Loucy (cell line): ENCODE data around the gene FKBP1A.

Experiments used
- H2AFZ ChIP-seq: fragments of 200-600 bp; sonication (generic); 2 replicates; pipeline ENCODE4 v1.6.0; 2016; ENCODE audit warnings: antibody characterized with exemption, mild to moderate bottlenecking, low read length, moderate library complexity
- H3F3A ChIP-seq: fragments of 200-600 bp; 2 replicates; pipeline ENCODE4 v1.6.0; 2016; ENCODE audit warnings: antibody characterized with exemption, low read depth, mild to moderate bottlenecking
- H3K27me3 ChIP-seq: fragments of 200-600 bp; sonication (generic); 2 replicates; pipeline ENCODE4 v1.6.1; 2014; ENCODE audit warnings: low read length, mild to moderate bottlenecking; ENCODE audit not compliant: insufficient read depth, poor library complexity, severe bottlenecking
- H3K36me3 ChIP-seq: fragments of 200-600 bp; sonication (generic); 2 replicates; pipeline ENCODE4 v1.6.1; 2016; ENCODE audit warnings: low read length; ENCODE audit not compliant: insufficient read depth
- H3K4me1 ChIP-seq: fragments of 200-600 bp; sonication (generic); 2 replicates; pipeline ENCODE4 v1.5.1; 2014; ENCODE audit warnings: low read length, mild to moderate bottlenecking; ENCODE audit not compliant: insufficient read depth, poor library complexity, severe bottlenecking
- H3K4me2 ChIP-seq: fragments of 200-600 bp; sonication (generic); 2 replicates; pipeline ENCODE4 v1.6.0; 2014; ENCODE audit warnings: antibody characterized with exemption, low read length, low read depth, mild to moderate bottlenecking; ENCODE audit not compliant: poor library complexity, severe bottlenecking
- H3K4me3 ChIP-seq: fragments of 200-600 bp; sonication (generic); 2 replicates; pipeline ENCODE4 v1.5.1; 2014; ENCODE audit warnings: low read length, mild to moderate bottlenecking, mixed read lengths; ENCODE audit not compliant: poor library complexity, severe bottlenecking
- H3K79me2 ChIP-seq: fragments of 200-600 bp; sonication (generic); 2 replicates; pipeline ENCODE4 v1.6.1; 2014; ENCODE audit warnings: low read length; ENCODE audit not compliant: insufficient read depth
- H3K9ac ChIP-seq: fragments of 200-600 bp; sonication (generic); 2 replicates; pipeline ENCODE4 v1.6.0; 2014; ENCODE audit warnings: mild to moderate bottlenecking, low read depth, low read length, moderate library complexity; ENCODE audit not compliant: poor library complexity, severe bottlenecking
- H3K9me2 ChIP-seq: fragments of 200-600 bp; sonication (generic); replicated peaks from 2 replicates; pipeline ENCODE4 v1.6.1; 2016; ENCODE audit warnings: low read depth, low read length, mixed read lengths
- H3K9me3 ChIP-seq: fragments of 200-600 bp; sonication (generic); 2 replicates; pipeline ENCODE4 v1.6.1; 2014; ENCODE audit warnings: mild to moderate bottlenecking, antibody characterized with exemption, low read length, low read depth; ENCODE audit not compliant: insufficient read depth
- H4K20me1 ChIP-seq: fragments of 200-600 bp; sonication (generic); 2 replicates; pipeline ENCODE4 v1.6.0; 2014; ENCODE audit warnings: antibody characterized with exemption, low read length, mild to moderate bottlenecking; ENCODE audit not compliant: insufficient read depth, poor library complexity, severe bottlenecking
- CTCF ChIP-seq: fragments of 200-600 bp; sonication (generic); conservative IDR thresholded peaks from 2 replicates; pipeline ENCODE4 v1.5.1; 2014; ENCODE audit warnings: mild to moderate bottlenecking, antibody characterized with exemption, low read length
- EZH2phosphoT487 ChIP-seq: fragments of 200-600 bp; IDR thresholded peaks from 2 replicates; pipeline ENCODE4 v1.6.1; 2018; ENCODE audit warnings: antibody characterized with exemption, mild to moderate bottlenecking, moderate library complexity, borderline replicate concordance

FKBP1A gene

GRCh38 chr20:1374246-1374645 lies 18.6 kb downstream of the FKBP1A start:
- peaks cover 71% of the 10 kb centered on the region for H3K79me2 ChIP-seq
- TF ChIP-seq EZH2phosphoT487 (no peak), CTCF (peak; percentile 22; the same call in 1 of the 2 replicates)
- H3K9me2 ChIP-seq: no peaks in the 10 kb centered on the region
- H3K9me3 ChIP-seq: no peaks in the 10 kb centered on the region
- H3K4me2 ChIP-seq: no peak overlapping the region
- H3K4me3 ChIP-seq: no peak overlapping the region
- peaks cover 57% of the 10 kb centered on the region for H4K20me1 ChIP-seq
- no peaks in the 10 kb centered on the region for H3K27me3 ChIP-seq
- H3K9ac ChIP-seq: no peak overlapping the region
- peaks cover 22% of the 10 kb centered on the region for H3K4me1 ChIP-seq
- H2AFZ ChIP-seq: no peak overlapping the region
- H3K36me3 ChIP-seq: peaks cover 57% of the 10 kb centered on the region
- no peaks in the 10 kb centered on the region for H3F3A ChIP-seq

GRCh38 chr20:1373614-1374013 lies 19.2 kb downstream of the FKBP1A start:
- Histone ChIP-seq H3K36me3 (peaks cover 57% of the 10 kb centered on the region), H2AFZ (no peak overlapping the region), H3F3A (no peaks in the 10 kb centered on the region), H4K20me1 (peaks cover 51% of the 10 kb centered on the region), H3K9me3 (no peaks in the 10 kb centered on the region), H3K9me2 (no peaks in the 10 kb centered on the region), H3K79me2 (peaks cover 64% of the 10 kb centered on the region), H3K4me1 (peaks cover 20% of the 10 kb centered on the region), H3K4me2 (no peak overlapping the region), H3K4me3 (no peak overlapping the region), H3K9ac (no peak overlapping the region), H3K27me3 (no peaks in the 10 kb centered on the region)
- TF ChIP-seq EZH2phosphoT487: no peak

GRCh38 chr20:1373036-1373435 lies 19.8 kb downstream of the FKBP1A start:
- Histone ChIP-seq H3K27me3 (no peaks in the 10 kb centered on the region), H3K9me3 (no peaks in the 10 kb centered on the region), H3K4me2 (no peak overlapping the region), H3K9me2 (no peaks in the 10 kb centered on the region), H3K79me2 (peaks cover 59% of the 10 kb centered on the region), H4K20me1 (peaks cover 45% of the 10 kb centered on the region), H3K4me3 (no peak overlapping the region), H2AFZ (no peak overlapping the region), H3F3A (no peaks in the 10 kb centered on the region), H3K36me3 (peaks cover 60% of the 10 kb centered on the region), H3K9ac (no peak overlapping the region), H3K4me1 (peaks cover 20% of the 10 kb centered on the region)
- TF ChIP-seq CTCF: no peak
- no peak for TF ChIP-seq EZH2phosphoT487

GRCh38 chr20:1371830-1372539 lies 20.9 kb downstream of the FKBP1A start:
- no peak overlapping the region for H3K4me3 ChIP-seq
- peaks cover 35% of the 10 kb centered on the region for H4K20me1 ChIP-seq
- no peak overlapping the region for H2AFZ ChIP-seq
- peaks cover 14% of the 10 kb centered on the region for H3K4me1 ChIP-seq
- H3K4me2 ChIP-seq: no peak overlapping the region
- no peaks in the 10 kb centered on the region for H3F3A ChIP-seq
- TF ChIP-seq CTCF (no peak), EZH2phosphoT487 (no peak)
- no peaks in the 10 kb centered on the region for H3K27me3 ChIP-seq
- H3K9me2 ChIP-seq: no peaks in the 10 kb centered on the region
- peaks cover 69% of the 10 kb centered on the region for H3K36me3 ChIP-seq
- no peak overlapping the region for H3K9ac ChIP-seq
- H3K9me3 ChIP-seq: no peaks in the 10 kb centered on the region
- H3K79me2 ChIP-seq: peaks cover 53% of the 10 kb centered on the region
